Activated CD4-positive, CD25-positive, alpha-beta regulatory T cell treated with anti-CD3 and anti-CD28 coated beads, Interleukin-2, amount 50 U/mL, for 72 hours (primary cell): ENCODE measurements around the gene ENPP6.
"Not testable (repeated sequence)": the region's sequence is repeated elsewhere in the genome, so short reads cannot be mapped to it uniquely, and the experiment has no call there.

Experiments used
- DNase-seq: peaks from one replicate; pipeline ENCODE4 v3.0.0; 2021

ENPP6 gene

GRCh38 chr4:184101711-184102110 lies 116.0 kb downstream of the ENPP6 start:
- DNase-seq, result no peak

- peak; percentile 45 for DNase-seq
Measured at GRCh38 chr4:184100297-184100885, 117.3 kb downstream of the ENPP6 start.

GRCh38 chr4:184099535-184099966 lies 118.1 kb downstream of the ENPP6 start:
- DNase-seq, result no peak

GRCh38 chr4:184099000-184099399 lies 118.7 kb downstream of the ENPP6 start:
- no peak for DNase-seq

GRCh38 chr4:184097815-184098214 lies 119.9 kb downstream of the ENPP6 start:
- DNase-seq, result no peak

GRCh38 chr4:184097241-184097605 lies 120.5 kb downstream of the ENPP6 start:
- DNase-seq, result peak; percentile 43

GRCh38 chr4:184096561-184097240 lies 121.0 kb downstream of the ENPP6 start:
- no peak for DNase-seq

- DNase-seq, result no peak
Measured at GRCh38 chr4:184094532-184095159, 123.0 kb downstream of the ENPP6 start.

- no peak for DNase-seq
Measured at GRCh38 chr4:184091986-184092385, 125.7 kb downstream of the ENPP6 start.

- DNase-seq, result no peak
Measured at GRCh38 chr4:184090571-184090970, 127.1 kb downstream of the ENPP6 start.

GRCh38 chr4:184080674-184081073 lies 137.0 kb downstream of the ENPP6 start:
- no peak for DNase-seq

- no peak for DNase-seq
Measured at GRCh38 chr4:184074677-184075388, 142.8 kb downstream of the ENPP6 start.

- DNase-seq, result no peak
Measured at GRCh38 chr4:184067931-184068554, 149.6 kb downstream of the ENPP6 start.

GRCh38 chr4:184066584-184067300 lies 150.9 kb downstream of the ENPP6 start:
- DNase-seq, result no peak

- no peak for DNase-seq
Measured at GRCh38 chr4:184064877-184065276, 152.8 kb downstream of the ENPP6 start.

GRCh38 chr4:184062769-184063168 lies 154.9 kb downstream of the ENPP6 start:
- no peak for DNase-seq

GRCh38 chr4:184061582-184061981 lies 156.1 kb downstream of the ENPP6 start:
- no peak for DNase-seq

- no peak for DNase-seq
Measured at GRCh38 chr4:184059099-184059498, 158.6 kb downstream of the ENPP6 start.

- no peak for DNase-seq
Measured at GRCh38 chr4:184058026-184058425, 159.6 kb downstream of the ENPP6 start.

GRCh38 chr4:184056877-184057276 lies 160.8 kb downstream of the ENPP6 start:
- no peak for DNase-seq

GRCh38 chr4:184053434-184053833 lies 164.2 kb downstream of the ENPP6 start:
- no peak for DNase-seq

- no peak for DNase-seq
Measured at GRCh38 chr4:184052616-184053015, 165.1 kb downstream of the ENPP6 start.

GRCh38 chr4:184051262-184051661 lies 166.4 kb downstream of the ENPP6 start:
- not testable (repeated sequence) for DNase-seq
